Measurements from ENCODE around the gene ALG8.
A peak's percentile ranks its signal among the peaks of the same experiment; 100 is the strongest.
"Not testable (repeated sequence)": the region's sequence is repeated elsewhere in the genome, so short reads cannot be mapped to it uniquely, and the experiment has no call there.

Gene ALG8

GRCh38 chr11:78139422-78140391 lies at the start of gene ALG8:
Gene ALG8, minus strand, starts transcription at chr11:78139626. Its CDS starts 38 bp downstream, at chr11:78139588.
- DNase-seq (ENCODE audit: insufficient read length, low spot score): peak; percentile 91
- FAIRE-seq: peak; percentile 92

GRCh38 chr11:78188286-78189173 lies 49.1 kb upstream of the ALG8 start, which contains the start of the genes KCTD21 and USP35:
Gene KCTD21, minus strand, starts transcription at chr11:78188626. Its CDS starts 14,072 bp downstream, at chr11:78174554.
Gene USP35, plus strand, starts transcription at chr11:78188919. Its CDS starts 7,327 bp downstream, at chr11:78196246.
- FAIRE-seq: peak; percentile 92
- peak; percentile 98 for DNase-seq (ENCODE audit: insufficient read length, low spot score)

- FAIRE-seq: peak; percentile 18
- peak; percentile 40 for DNase-seq (ENCODE audit: insufficient read length, low spot score)
Observed at GRCh38 chr11:78187366-78188285, 48.2 kb upstream of the ALG8 start.

- FAIRE-seq: no peak
- no peak for DNase-seq (ENCODE audit: insufficient read length, low spot score)
Observed at GRCh38 chr11:78181185-78181584, 41.8 kb upstream of the ALG8 start.

- no peak for DNase-seq (ENCODE audit: insufficient read length, low spot score)
- no peak for FAIRE-seq
Observed at GRCh38 chr11:78180751-78181150, 41.3 kb upstream of the ALG8 start.

GRCh38 chr11:78179459-78180071 lies 40.1 kb upstream of the ALG8 start:
- FAIRE-seq (no peak), DNase-seq (ENCODE audit: insufficient read length, low spot score) (no peak)

GRCh38 chr11:78177216-78177615 lies 37.8 kb upstream of the ALG8 start:
- DNase-seq (ENCODE audit: insufficient read length, low spot score) (no peak), FAIRE-seq (no peak)

- FAIRE-seq (no peak), DNase-seq (ENCODE audit: insufficient read length, low spot score) (no peak)
Observed at GRCh38 chr11:78176605-78177141, 37.2 kb upstream of the ALG8 start.

GRCh38 chr11:78175862-78176261 lies 36.4 kb upstream of the ALG8 start:
- not testable (repeated sequence) for FAIRE-seq; DNase-seq (ENCODE audit: insufficient read length, low spot score)

GRCh38 chr11:78171951-78172350 lies 32.5 kb upstream of the ALG8 start:
- FAIRE-seq: no peak
- DNase-seq (ENCODE audit: insufficient read length, low spot score): no peak

GRCh38 chr11:78170874-78171549 lies 31.6 kb upstream of the ALG8 start:
- FAIRE-seq (no peak), DNase-seq (ENCODE audit: insufficient read length, low spot score) (no peak)

- DNase-seq (ENCODE audit: insufficient read length, low spot score) (no peak), FAIRE-seq (no peak)
Observed at GRCh38 chr11:78170413-78170812, 31.0 kb upstream of the ALG8 start.

GRCh38 chr11:78168539-78169477 lies 29.4 kb upstream of the ALG8 start:
- DNase-seq (ENCODE audit: insufficient read length, low spot score): no peak
- no peak for FAIRE-seq

GRCh38 chr11:78166855-78167469 lies 27.5 kb upstream of the ALG8 start:
- no peak for DNase-seq (ENCODE audit: insufficient read length, low spot score)
- no peak for FAIRE-seq

- no peak for DNase-seq (ENCODE audit: insufficient read length, low spot score)
- FAIRE-seq: no peak
Observed at GRCh38 chr11:78164471-78164870, 25.0 kb upstream of the ALG8 start.

GRCh38 chr11:78163828-78164227 lies 24.4 kb upstream of the ALG8 start:
- no peak for FAIRE-seq
- no peak for DNase-seq (ENCODE audit: insufficient read length, low spot score)

GRCh38 chr11:78161962-78162371 lies 22.5 kb upstream of the ALG8 start:
- DNase-seq (ENCODE audit: insufficient read length, low spot score): no peak
- FAIRE-seq: no peak

Data from GM19239 (cell line).